Measurements from ENCODE around the gene CLIP1.

CLIP1 gene

GRCh38 chr12:122310626-122311333 is 111.7 kb downstream of the CLIP1 start:
- Histone ChIP-seq H3K4me1 (ENCODE audit: low read length) (no peaks in the 10 kb centered on the region), H4K20me1 (ENCODE audit: insufficient read depth, low read length) (no peaks in the 10 kb centered on the region), H3K27me3 (ENCODE audit: low read depth, low read length) (no peaks in the 10 kb centered on the region), H3K9me3 (ENCODE audit: insufficient read depth, low read length) (no peaks in the 10 kb centered on the region), H3K79me2 (ENCODE audit: low read length) (no peaks in the 10 kb centered on the region), H3K9ac (ENCODE audit: low read length) (no peak overlapping the region), H2AFZ (ENCODE audit: low read depth, low read length) (no peak overlapping the region), H3K4me2 (ENCODE audit: low read length) (no peak overlapping the region), H3K36me3 (replicated peaks; ENCODE audit: low read depth, low read length) (peaks cover 20% of the 10 kb centered on the region), H3K27ac (ENCODE audit: low read length) (no peak overlapping the region), H3K4me3 (ENCODE audit: low read length) (no peak overlapping the region)
- TF ChIP-seq, protein P1, sequence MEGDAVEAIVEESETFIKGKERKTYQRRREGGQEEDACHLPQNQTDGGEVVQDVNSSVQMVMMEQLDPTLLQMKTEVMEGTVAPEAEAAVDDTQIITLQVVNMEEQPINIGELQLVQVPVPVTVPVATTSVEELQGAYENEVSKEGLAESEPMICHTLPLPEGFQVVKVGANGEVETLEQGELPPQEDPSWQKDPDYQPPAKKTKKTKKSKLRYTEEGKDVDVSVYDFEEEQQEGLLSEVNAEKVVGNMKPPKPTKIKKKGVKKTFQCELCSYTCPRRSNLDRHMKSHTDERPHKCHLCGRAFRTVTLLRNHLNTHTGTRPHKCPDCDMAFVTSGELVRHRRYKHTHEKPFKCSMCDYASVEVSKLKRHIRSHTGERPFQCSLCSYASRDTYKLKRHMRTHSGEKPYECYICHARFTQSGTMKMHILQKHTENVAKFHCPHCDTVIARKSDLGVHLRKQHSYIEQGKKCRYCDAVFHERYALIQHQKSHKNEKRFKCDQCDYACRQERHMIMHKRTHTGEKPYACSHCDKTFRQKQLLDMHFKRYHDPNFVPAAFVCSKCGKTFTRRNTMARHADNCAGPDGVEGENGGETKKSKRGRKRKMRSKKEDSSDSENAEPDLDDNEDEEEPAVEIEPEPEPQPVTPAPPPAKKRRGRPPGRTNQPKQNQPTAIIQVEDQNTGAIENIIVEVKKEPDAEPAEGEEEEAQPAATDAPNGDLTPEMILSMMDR (IDR thresholded peaks at IDR 0.05; ENCODE audit: low read depth, low read length): no peak
- TF ChIP-seq EZH2phosphoT487 (IDR thresholded peaks at IDR 0.05; ENCODE audit: low read depth): no peak

DNA sequence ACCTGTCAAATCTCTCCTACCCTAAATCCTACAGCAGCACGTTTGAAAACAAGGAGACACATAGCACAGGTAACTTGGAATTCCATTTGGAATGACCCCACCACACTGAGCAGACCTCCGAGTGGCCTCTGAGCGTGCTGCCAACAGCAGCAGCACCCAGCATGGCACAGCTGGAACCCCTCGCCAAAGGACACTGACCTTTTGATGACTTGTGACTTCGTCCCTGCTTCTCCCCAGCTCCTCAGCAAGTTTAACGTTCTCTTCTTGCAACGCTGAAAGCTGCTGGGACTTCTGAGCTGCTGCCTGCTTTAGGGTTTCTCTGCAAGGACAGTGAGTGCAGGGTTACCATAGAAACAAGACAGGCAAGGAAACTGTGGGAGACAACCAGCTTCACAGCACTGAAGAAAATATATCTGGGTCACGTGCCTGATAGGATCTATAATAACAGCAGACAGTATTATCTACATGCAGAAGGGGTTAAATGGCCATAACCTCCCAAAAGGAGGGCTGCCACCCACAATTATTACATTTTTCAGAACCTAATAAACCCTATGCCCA is 112.8 kb downstream of the CLIP1 start:
- H3K9ac ChIP-seq (ENCODE audit: low read length): no peak overlapping the region
- H3K27ac ChIP-seq (ENCODE audit: low read length): no peak overlapping the region
- H3K4me3 ChIP-seq (ENCODE audit: low read length): no peak overlapping the region
- no peak overlapping the region for H3K4me2 ChIP-seq (ENCODE audit: low read length)
- no peak overlapping the region for H2AFZ ChIP-seq (ENCODE audit: low read depth, low read length)
- no peaks in the 10 kb centered on the region for H3K27me3 ChIP-seq (ENCODE audit: low read depth, low read length)
- H4K20me1 ChIP-seq (ENCODE audit: insufficient read depth, low read length): no peaks in the 10 kb centered on the region
- H3K36me3 ChIP-seq (replicated peaks; ENCODE audit: low read depth, low read length): peaks cover 20% of the 10 kb centered on the region
- TF ChIP-seq, protein P1 (IDR thresholded peaks at IDR 0.05; ENCODE audit: low read depth, low read length): no peak
- TF ChIP-seq EZH2phosphoT487 (IDR thresholded peaks at IDR 0.05; ENCODE audit: low read depth): no peak
- H3K9me3 ChIP-seq (ENCODE audit: insufficient read depth, low read length): no peaks in the 10 kb centered on the region
- no peaks in the 10 kb centered on the region for H3K4me1 ChIP-seq (ENCODE audit: low read length)
- no peaks in the 10 kb centered on the region for H3K79me2 ChIP-seq (ENCODE audit: low read length)

GRCh38 chr12:122308811-122309210 is 113.7 kb downstream of the CLIP1 start:
- no peak overlapping the region for H3K4me3 ChIP-seq (ENCODE audit: low read length)
- no peaks in the 10 kb centered on the region for H4K20me1 ChIP-seq (ENCODE audit: insufficient read depth, low read length)
- no peak overlapping the region for H2AFZ ChIP-seq (ENCODE audit: low read depth, low read length)
- no peaks in the 10 kb centered on the region for H3K27me3 ChIP-seq (ENCODE audit: low read depth, low read length)
- no peak overlapping the region for H3K4me2 ChIP-seq (ENCODE audit: low read length)
- no peak overlapping the region for H3K9ac ChIP-seq (ENCODE audit: low read length)
- H3K79me2 ChIP-seq (ENCODE audit: low read length): no peaks in the 10 kb centered on the region
- H3K4me1 ChIP-seq (ENCODE audit: low read length): no peaks in the 10 kb centered on the region
- H3K36me3 ChIP-seq (replicated peaks; ENCODE audit: low read depth, low read length): peaks cover 20% of the 10 kb centered on the region
- no peaks in the 10 kb centered on the region for H3K9me3 ChIP-seq (ENCODE audit: insufficient read depth, low read length)
- no peak for TF ChIP-seq EZH2phosphoT487 (IDR thresholded peaks at IDR 0.05; ENCODE audit: low read depth)
- TF ChIP-seq, protein P1 (IDR thresholded peaks at IDR 0.05; ENCODE audit: low read depth, low read length): no peak
- no peak overlapping the region for H3K27ac ChIP-seq (ENCODE audit: low read length)

GRCh38 chr12:122306407-122306806 is 116.1 kb downstream of the CLIP1 start:
- Histone ChIP-seq H3K4me1 (ENCODE audit: low read length) (no peaks in the 10 kb centered on the region), H3K9ac (ENCODE audit: low read length) (no peak overlapping the region), H3K27me3 (ENCODE audit: low read depth, low read length) (no peaks in the 10 kb centered on the region), H3K4me3 (ENCODE audit: low read length) (no peak overlapping the region), H2AFZ (ENCODE audit: low read depth, low read length) (no peak overlapping the region), H3K79me2 (ENCODE audit: low read length) (no peaks in the 10 kb centered on the region), H3K9me3 (ENCODE audit: insufficient read depth, low read length) (no peaks in the 10 kb centered on the region), H3K4me2 (ENCODE audit: low read length) (no peak overlapping the region), H4K20me1 (ENCODE audit: insufficient read depth, low read length) (no peaks in the 10 kb centered on the region), H3K36me3 (replicated peaks; ENCODE audit: low read depth, low read length) (peaks cover 20% of the 10 kb centered on the region), H3K27ac (ENCODE audit: low read length) (no peak overlapping the region)
- TF ChIP-seq EZH2phosphoT487 (IDR thresholded peaks at IDR 0.05; ENCODE audit: low read depth): no peak
- TF ChIP-seq, protein P1 (IDR thresholded peaks at IDR 0.05; ENCODE audit: low read depth, low read length): peak; percentile 40
